GM10248 (cell line): Measurements from ENCODE around the gene ZNF768.

ENCODE experiments used
- CTCF ChIA-PET: fragments of 300-600 bp; sonication (Branson Sonifier 250); formaldehyde crosslinking; extraction: SDS; loops from one replicate; lab custom pipeline; 2021; ENCODE audit warnings: antibody characterized with exemption; lab: Yijun Ruan, JAX
- POLR2A ChIA-PET: fragments of 350-650 bp; sonication (Branson Sonifier 250); formaldehyde crosslinking; extraction: SDS; loops from one replicate; lab custom pipeline; 2020; ENCODE audit warnings: antibody characterized with exemption; lab: Yijun Ruan, JAX
- DNase-seq: peaks from one replicate; pipeline ENCODE4 v3.0.0; 2012; ENCODE audit errors: extremely low spot score
- CTCF ChIP-seq: IDR thresholded peaks from 2 replicates; pipeline ENCODE4 v1.5.1; 2012; ENCODE audit warnings: mild to moderate bottlenecking, low read depth; ENCODE audit errors: extremely low read depth, missing control alignments, control extremely low read depth

ZNF768 gene

GRCh38 chr16:30490210-30490609, 36.2 kb downstream of the ZNF768 start:
- CTCF ChIA-PET: interaction anchor here (0.6 to 1.6 kb wide), 4 partner anchors 10 to 125 kb away, joined by 3 to 4 read pairs (median 4); partner anchors contain the start of gene DCTPP1
- no peak for DNase-seq
- no peak for TF ChIP-seq CTCF
- POLR2A ChIA-PET: no interaction called here

- CTCF ChIA-PET: interaction anchor here (0.8 to 1.6 kb wide), 5 partner anchors 9 to 140 kb away, joined by 3 to 4 read pairs (median 4); partner anchors contain the start of gene DCTPP1
- DNase-seq: no peak
- POLR2A ChIA-PET: no interaction called here
- no peak for TF ChIP-seq CTCF
Measured at GRCh38 chr16:30488764-30489605, 37.4 kb downstream of the ZNF768 start.

GRCh38 chr16:30485818-30486436, 40.4 kb downstream of the ZNF768 start:
- ChIA-PET CTCF (interaction anchor here (1.2 to 2.2 kb wide), 3 partner anchors 12 to 56 kb away, joined by 3 to 7 read pairs (median 5); partner anchors contain the start of gene DCTPP1), POLR2A (no interaction called here)
- no peak for DNase-seq
- no peak for TF ChIP-seq CTCF

GRCh38 chr16:30484887-30485286, 41.5 kb downstream of the ZNF768 start:
- no peak for DNase-seq
- POLR2A ChIA-PET: no interaction called here
- CTCF ChIA-PET: interaction anchor here (1.8 kb wide), 1 partner anchor 14 kb away, joined by 4 read pairs; no protein-coding TSS in a partner anchor
- no peak for TF ChIP-seq CTCF

GRCh38 chr16:30482366-30482765, 44.0 kb downstream of the ZNF768 start:
- no peak for DNase-seq
- ChIA-PET POLR2A (interaction anchor here (0.6 kb wide), 1 partner anchor 69 kb away, joined by 3 read pairs; no protein-coding TSS in a partner anchor), CTCF (interaction anchor here (1.1 to 1.8 kb wide), 3 partner anchors 9 to 53 kb away, joined by 4 to 6 read pairs (median 4); partner anchors contain the start of genes ITGAL and ZNF747)
- TF ChIP-seq CTCF: no peak

GRCh38 chr16:30481381-30481780, 45.0 kb downstream of the ZNF768 start:
- TF ChIP-seq CTCF: no peak
- ChIA-PET CTCF (interaction anchor here (1.1 to 2.3 kb wide), 3 partner anchors 9 to 52 kb away, joined by 3 to 6 read pairs (median 6); partner anchors contain the start of genes DCTPP1 and ITGAL), POLR2A (no interaction called here)
- DNase-seq: no peak
